HEK293 (cell line): ENCODE measurements around the gene PCNA.

ENCODE experiments used
- TCF7L2 ChIP-seq: IDR thresholded peaks from 2 replicates; pipeline ENCODE4 v1.6.1; 2011; ENCODE audit warnings: low read depth, mild to moderate bottlenecking, inconsistent platforms, low read length, moderate library complexity, borderline replicate concordance
- YY1 ChIP-seq: fragments of 450-650 bp; formaldehyde crosslinking; IDR thresholded peaks from 2 replicates; pipeline ENCODE4 v1.5.1; 2018; ENCODE audit warnings: missing biosample characterization, missing genetic modification characterization
- ZBTB17 ChIP-seq: fragments of 450-650 bp; formaldehyde crosslinking; IDR thresholded peaks from 2 replicates; pipeline ENCODE4 v1.5.1; 2016; ENCODE audit warnings: missing biosample characterization, missing genetic modification characterization
- ZBTB26 ChIP-seq: fragments of 450-650 bp; formaldehyde crosslinking; optimal IDR thresholded peaks from 2 replicates; pipeline ENCODE3; 2016; ENCODE audit warnings: missing biosample characterization, mild to moderate bottlenecking, missing genetic modification characterization
- ZBTB44 ChIP-seq: fragments of 450-650 bp; IDR thresholded peaks from 2 replicates; pipeline ENCODE4 v1.5.1; 2018; ENCODE audit warnings: missing biosample characterization, mild to moderate bottlenecking, missing genetic modification characterization
- ZNF280D ChIP-seq: fragments of 450-650 bp; formaldehyde crosslinking; IDR thresholded peaks from 2 replicates; pipeline ENCODE4 v1.5.1; 2016; ENCODE audit warnings: missing biosample characterization, missing genetic modification characterization
- ZNF76 ChIP-seq: fragments of 450-650 bp; formaldehyde crosslinking; IDR thresholded peaks from 2 replicates; pipeline ENCODE4; 2016; ENCODE audit warnings: low read depth, missing biosample characterization, missing genetic modification characterization, borderline replicate concordance
- ZNF777 ChIP-seq: fragments of 450-650 bp; formaldehyde crosslinking; IDR thresholded peaks from 2 replicates; pipeline ENCODE4 v1.5.1; 2017; ENCODE audit warnings: missing biosample characterization, missing genetic modification characterization, borderline replicate concordance
- TF ChIP-seq, protein P1 (sequence below): fragments of 450-650 bp; formaldehyde crosslinking; IDR thresholded peaks from 2 replicates; pipeline ENCODE4 v1.5.1; 2016; ENCODE audit warnings: missing biosample characterization, missing genetic modification characterization
- TF ChIP-seq, protein P2 (sequence below): fragments of 450-650 bp; formaldehyde crosslinking; IDR thresholded peaks from 2 replicates; pipeline ENCODE4 v1.5.1; 2016; ENCODE audit warnings: missing biosample characterization, missing genetic modification characterization
- TF ChIP-seq, protein P3 (sequence below): fragments of 450-650 bp; formaldehyde crosslinking; IDR thresholded peaks from 2 replicates; pipeline ENCODE4 v1.5.1; 2016; ENCODE audit warnings: missing biosample characterization, missing genetic modification characterization

DNA sequence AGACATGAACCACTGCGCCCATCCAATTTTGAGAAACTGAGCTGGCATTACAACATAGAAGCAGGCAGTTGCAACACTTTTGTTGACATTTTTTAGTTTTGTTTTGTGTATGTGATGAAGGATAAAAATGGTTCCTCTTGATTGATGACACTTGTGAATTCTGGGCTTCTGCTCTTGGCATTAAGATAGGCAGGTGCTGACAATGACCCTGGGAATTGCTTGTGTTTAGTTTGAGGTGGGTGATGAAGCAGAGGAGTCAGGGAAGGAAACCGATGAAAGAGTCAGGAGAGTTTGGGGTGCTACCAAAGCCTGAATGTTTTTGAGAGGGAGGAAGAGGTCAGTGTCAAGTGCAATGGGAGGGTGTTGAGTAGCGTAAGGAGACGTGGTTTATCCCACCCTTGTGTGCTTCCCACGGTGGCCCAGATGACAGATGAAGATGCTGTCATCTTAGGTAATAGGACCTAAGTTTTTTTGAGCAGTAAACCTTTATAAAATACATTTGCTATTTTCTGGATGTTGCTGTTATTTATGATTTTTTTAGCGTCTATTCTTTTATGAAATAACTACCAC, 26.4 kb upstream of the PCNA start:
- TF ChIP-seq ZNF280D (tag by site-specific recombination) (no peak), ZNF777 (no peak), TCF7L2 (no peak), ZBTB17 (tag by site-specific recombination) (no peak), ZBTB26 (tag by site-specific recombination) (no peak), ZBTB44 (no peak), YY1 (tag by site-specific recombination) (no peak), ZNF76 (tag by site-specific recombination) (no peak)
- TF ChIP-seq, protein P1, sequence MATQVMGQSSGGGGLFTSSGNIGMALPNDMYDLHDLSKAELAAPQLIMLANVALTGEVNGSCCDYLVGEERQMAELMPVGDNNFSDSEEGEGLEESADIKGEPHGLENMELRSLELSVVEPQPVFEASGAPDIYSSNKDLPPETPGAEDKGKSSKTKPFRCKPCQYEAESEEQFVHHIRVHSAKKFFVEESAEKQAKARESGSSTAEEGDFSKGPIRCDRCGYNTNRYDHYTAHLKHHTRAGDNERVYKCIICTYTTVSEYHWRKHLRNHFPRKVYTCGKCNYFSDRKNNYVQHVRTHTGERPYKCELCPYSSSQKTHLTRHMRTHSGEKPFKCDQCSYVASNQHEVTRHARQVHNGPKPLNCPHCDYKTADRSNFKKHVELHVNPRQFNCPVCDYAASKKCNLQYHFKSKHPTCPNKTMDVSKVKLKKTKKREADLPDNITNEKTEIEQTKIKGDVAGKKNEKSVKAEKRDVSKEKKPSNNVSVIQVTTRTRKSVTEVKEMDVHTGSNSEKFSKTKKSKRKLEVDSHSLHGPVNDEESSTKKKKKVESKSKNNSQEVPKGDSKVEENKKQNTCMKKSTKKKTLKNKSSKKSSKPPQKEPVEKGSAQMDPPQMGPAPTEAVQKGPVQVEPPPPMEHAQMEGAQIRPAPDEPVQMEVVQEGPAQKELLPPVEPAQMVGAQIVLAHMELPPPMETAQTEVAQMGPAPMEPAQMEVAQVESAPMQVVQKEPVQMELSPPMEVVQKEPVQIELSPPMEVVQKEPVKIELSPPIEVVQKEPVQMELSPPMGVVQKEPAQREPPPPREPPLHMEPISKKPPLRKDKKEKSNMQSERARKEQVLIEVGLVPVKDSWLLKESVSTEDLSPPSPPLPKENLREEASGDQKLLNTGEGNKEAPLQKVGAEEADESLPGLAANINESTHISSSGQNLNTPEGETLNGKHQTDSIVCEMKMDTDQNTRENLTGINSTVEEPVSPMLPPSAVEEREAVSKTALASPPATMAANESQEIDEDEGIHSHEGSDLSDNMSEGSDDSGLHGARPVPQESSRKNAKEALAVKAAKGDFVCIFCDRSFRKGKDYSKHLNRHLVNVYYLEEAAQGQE (tag by site-specific recombination): no peak
- TF ChIP-seq, protein P2, sequence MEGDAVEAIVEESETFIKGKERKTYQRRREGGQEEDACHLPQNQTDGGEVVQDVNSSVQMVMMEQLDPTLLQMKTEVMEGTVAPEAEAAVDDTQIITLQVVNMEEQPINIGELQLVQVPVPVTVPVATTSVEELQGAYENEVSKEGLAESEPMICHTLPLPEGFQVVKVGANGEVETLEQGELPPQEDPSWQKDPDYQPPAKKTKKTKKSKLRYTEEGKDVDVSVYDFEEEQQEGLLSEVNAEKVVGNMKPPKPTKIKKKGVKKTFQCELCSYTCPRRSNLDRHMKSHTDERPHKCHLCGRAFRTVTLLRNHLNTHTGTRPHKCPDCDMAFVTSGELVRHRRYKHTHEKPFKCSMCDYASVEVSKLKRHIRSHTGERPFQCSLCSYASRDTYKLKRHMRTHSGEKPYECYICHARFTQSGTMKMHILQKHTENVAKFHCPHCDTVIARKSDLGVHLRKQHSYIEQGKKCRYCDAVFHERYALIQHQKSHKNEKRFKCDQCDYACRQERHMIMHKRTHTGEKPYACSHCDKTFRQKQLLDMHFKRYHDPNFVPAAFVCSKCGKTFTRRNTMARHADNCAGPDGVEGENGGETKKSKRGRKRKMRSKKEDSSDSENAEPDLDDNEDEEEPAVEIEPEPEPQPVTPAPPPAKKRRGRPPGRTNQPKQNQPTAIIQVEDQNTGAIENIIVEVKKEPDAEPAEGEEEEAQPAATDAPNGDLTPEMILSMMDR: no peak
- TF ChIP-seq, protein P3, sequence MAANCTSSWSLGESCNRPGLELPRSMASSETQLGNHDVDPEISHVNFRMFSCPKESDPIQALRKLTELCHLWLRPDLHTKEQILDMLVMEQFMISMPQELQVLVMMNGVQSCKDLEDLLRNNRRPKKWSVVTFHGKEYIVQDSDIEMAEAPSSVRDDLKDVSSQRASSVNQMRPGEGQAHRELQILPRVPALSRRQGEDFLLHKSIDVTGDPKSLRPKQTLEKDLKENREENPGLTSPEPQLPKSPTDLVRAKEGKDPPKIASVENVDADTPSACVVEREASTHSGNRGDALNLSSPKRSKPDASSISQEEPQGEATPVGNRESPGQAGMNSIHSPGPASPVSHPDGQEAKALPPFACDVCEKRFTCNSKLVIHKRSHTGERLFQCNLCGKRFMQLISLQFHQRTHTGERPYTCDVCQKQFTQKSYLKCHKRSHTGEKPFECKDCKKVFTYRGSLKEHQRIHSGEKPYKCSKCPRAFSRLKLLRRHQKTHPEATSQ (tag by site-specific recombination): no peak
